Measurements from ENCODE around the gene C2orf76. TPM values are rescaled to one million over a fixed set of nuclear protein-coding genes. Genes with fewer than 3 reads are reported as not detected.

Gene C2orf76
- total RNA-seq, 1 donor from 2014 or later = 13.3 TPM

DNA sequence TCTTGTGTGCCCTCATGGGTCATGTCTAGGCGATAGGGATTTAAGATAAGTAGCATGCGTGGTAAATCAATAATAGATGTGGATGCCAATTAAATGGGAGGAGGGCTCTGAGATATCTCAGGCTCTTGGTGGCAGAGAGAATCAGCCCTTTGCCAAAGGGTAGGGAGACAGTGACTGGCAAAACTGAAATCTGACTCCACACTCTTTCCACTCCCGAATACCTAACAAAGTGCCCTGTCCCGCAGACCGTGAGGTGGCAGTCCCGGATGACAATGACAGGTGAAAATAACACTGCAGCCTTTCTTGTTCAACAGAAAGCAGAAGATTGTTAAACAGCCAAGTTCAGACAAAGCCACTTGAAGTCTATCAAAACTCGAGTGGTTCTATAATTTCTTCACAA, 47.0 kb downstream of the C2orf76 start:
- Mint-ChIP-seq H3K4me3 (ENCODE audit: low read depth) (no peak overlapping the region), H3K27me3 (ENCODE audit: low read depth) (no peaks in the 10 kb centered on the region), H3K27ac (no peak overlapping the region), H3K4me1 (ENCODE audit: low read depth) (no peaks in the 10 kb centered on the region), H3K9me3 (no peaks in the 10 kb centered on the region), H3K36me3 (ENCODE audit: low read depth) (no peaks in the 10 kb centered on the region)
- intact Hi-C loops (cut with micrococcal nuclease) = no loop called here
- no peak for DNase-seq (ENCODE audit: low spot score)

DNA sequence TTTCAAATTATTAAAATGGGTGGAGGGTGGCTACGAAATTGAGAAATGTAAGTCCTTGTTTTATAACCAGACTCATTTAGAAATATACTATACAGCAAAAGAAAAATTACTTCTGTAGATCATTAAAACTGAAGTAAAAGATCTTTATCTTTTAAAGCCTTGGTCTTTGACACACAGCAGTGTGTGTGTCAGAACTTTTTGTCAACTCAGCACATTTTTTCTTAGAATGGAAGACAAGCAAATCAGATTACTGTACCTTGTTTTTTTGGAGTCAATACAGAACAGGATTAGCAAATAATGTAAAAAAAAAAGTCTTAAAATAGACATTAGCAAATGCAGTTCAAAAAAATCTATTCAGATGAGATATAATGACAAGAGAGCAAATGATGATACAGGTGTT, 49.1 kb downstream of the C2orf76 start:
- Mint-ChIP-seq H3K4me3 (ENCODE audit: low read depth) (no peak overlapping the region), H3K9me3 (no peaks in the 10 kb centered on the region), H3K27me3 (ENCODE audit: low read depth) (no peaks in the 10 kb centered on the region), H3K4me1 (ENCODE audit: low read depth) (no peaks in the 10 kb centered on the region), H3K36me3 (ENCODE audit: low read depth) (no peaks in the 10 kb centered on the region), H3K27ac (no peak overlapping the region)
- no peak for DNase-seq (ENCODE audit: low spot score)
- intact Hi-C loops (cut with micrococcal nuclease) = no loop called here

DNA sequence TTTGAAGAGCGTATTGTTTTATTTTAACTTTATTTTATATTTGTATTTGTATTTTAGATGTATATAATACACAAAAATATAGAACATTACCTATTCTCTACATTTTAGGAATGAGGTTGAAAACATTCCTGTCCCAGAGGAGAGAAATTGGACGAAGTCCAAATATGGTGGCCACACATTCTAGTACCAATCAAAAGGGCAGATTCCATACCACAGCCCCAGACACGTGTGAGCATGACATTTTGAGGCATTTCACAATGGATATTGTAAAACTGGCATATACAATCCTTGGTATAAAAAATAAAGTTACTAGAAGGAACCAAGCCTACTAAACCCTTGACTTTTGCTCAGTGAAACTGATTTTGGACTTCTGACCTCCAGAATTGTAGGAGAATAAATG, 50.6 kb downstream of the C2orf76 start:
- no peak overlapping the region for H3K27ac Mint-ChIP-seq
- H3K4me1 Mint-ChIP-seq (ENCODE audit: low read depth) = no peaks in the 10 kb centered on the region
- no peak for DNase-seq (ENCODE audit: low spot score)
- H3K4me3 Mint-ChIP-seq (ENCODE audit: low read depth) = no peak overlapping the region
- no peaks in the 10 kb centered on the region for H3K27me3 Mint-ChIP-seq (ENCODE audit: low read depth)
- intact Hi-C loops (cut with micrococcal nuclease) = no loop called here
- no peaks in the 10 kb centered on the region for H3K36me3 Mint-ChIP-seq (ENCODE audit: low read depth)
- H3K9me3 Mint-ChIP-seq = no peaks in the 10 kb centered on the region

DNA sequence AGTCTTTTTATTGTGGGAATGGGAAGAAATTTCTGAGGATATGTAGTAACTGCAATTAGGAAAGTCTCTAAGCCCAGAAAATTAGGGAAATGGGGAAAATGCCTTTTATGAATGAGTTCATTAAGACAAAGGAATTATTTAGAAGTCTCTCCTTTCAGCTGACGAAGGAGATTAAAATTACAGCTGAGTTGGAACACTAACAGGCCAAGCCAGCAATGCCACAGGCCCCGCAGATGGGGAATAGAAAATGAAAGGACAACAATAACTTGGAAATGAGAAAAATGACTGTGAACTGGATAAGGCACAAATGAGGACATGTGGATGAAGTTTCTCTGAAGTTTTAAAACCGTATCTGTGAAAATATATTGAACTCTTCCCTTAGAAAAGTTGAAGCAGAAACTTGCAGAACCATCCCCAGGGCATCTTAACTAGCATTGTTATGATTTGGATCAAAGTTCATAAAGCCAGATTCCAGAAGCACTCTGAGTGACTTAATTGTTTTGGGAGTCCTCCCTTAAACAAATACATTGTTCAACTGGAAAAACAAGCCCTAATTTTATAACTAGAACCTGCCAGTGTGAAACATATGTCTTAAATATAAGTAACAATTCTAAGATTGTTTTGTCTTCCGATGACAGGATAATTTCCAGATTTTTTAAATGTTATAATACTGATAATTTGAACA, 51.3 kb downstream of the C2orf76 start:
- no peak for DNase-seq (ENCODE audit: low spot score)
- H3K27me3 Mint-ChIP-seq (ENCODE audit: low read depth) = no peaks in the 10 kb centered on the region
- no peak overlapping the region for H3K4me3 Mint-ChIP-seq (ENCODE audit: low read depth)
- intact Hi-C loops (cut with micrococcal nuclease) = no loop called here
- no peaks in the 10 kb centered on the region for H3K4me1 Mint-ChIP-seq (ENCODE audit: low read depth)
- H3K27ac Mint-ChIP-seq = no peak overlapping the region
- no peaks in the 10 kb centered on the region for H3K9me3 Mint-ChIP-seq
- no peaks in the 10 kb centered on the region for H3K36me3 Mint-ChIP-seq (ENCODE audit: low read depth)

DNA sequence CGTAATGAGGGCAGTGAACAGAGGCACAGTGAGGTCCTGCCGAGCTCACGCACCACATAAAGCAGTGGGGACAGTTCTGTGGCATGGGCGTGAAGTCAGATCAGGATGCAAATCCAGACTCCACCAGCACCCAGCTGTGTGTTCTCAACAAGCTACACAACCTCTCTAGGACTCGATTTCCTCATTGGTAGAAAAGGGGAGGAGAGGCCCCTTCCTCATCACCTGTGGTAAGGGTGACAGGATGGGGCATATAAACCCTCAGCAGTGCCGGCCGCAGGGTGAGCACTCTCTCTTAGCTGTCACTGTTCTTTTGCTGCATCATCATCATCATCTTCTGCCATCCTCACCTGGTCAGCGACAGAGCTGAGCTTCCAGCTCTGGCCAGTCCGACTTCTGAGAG, 54.8 kb downstream of the C2orf76 start:
- H3K9me3 Mint-ChIP-seq = no peaks in the 10 kb centered on the region
- DNase-seq (ENCODE audit: low spot score) = no peak
- H3K4me3 Mint-ChIP-seq (ENCODE audit: low read depth) = no peak overlapping the region
- no peaks in the 10 kb centered on the region for H3K4me1 Mint-ChIP-seq (ENCODE audit: low read depth)
- H3K27ac Mint-ChIP-seq = no peak overlapping the region
- intact Hi-C loops (cut with micrococcal nuclease) = no loop called here
- no peaks in the 10 kb centered on the region for H3K36me3 Mint-ChIP-seq (ENCODE audit: low read depth)
- no peaks in the 10 kb centered on the region for H3K27me3 Mint-ChIP-seq (ENCODE audit: low read depth)

DNA sequence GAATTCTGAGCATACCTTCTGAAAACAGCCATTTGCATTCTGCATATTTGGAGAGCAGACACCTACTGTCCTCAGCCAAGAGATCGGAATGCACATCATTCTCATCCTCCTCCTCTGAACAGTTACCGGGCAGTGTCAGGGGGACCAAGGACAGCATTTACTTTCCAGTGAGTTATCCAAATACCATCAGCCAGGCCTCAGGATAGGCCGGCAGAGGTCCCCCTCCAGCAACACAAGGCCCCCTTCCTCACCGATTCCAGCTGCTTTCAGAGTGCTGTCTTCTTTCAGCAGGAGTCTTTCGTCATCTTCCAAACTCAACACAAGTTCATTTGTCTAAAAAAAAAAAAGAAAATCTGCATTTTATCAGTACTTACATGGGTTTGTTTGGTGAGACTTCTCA, 55.3 kb downstream of the C2orf76 start:
- intact Hi-C loops (cut with micrococcal nuclease) = no loop called here
- no peak for DNase-seq (ENCODE audit: low spot score)
- Mint-ChIP-seq H3K4me1 (ENCODE audit: low read depth) (no peaks in the 10 kb centered on the region), H3K27me3 (ENCODE audit: low read depth) (no peaks in the 10 kb centered on the region), H3K9me3 (no peaks in the 10 kb centered on the region), H3K36me3 (ENCODE audit: low read depth) (no peaks in the 10 kb centered on the region), H3K27ac (no peak overlapping the region), H3K4me3 (ENCODE audit: low read depth) (no peak overlapping the region)

DNA sequence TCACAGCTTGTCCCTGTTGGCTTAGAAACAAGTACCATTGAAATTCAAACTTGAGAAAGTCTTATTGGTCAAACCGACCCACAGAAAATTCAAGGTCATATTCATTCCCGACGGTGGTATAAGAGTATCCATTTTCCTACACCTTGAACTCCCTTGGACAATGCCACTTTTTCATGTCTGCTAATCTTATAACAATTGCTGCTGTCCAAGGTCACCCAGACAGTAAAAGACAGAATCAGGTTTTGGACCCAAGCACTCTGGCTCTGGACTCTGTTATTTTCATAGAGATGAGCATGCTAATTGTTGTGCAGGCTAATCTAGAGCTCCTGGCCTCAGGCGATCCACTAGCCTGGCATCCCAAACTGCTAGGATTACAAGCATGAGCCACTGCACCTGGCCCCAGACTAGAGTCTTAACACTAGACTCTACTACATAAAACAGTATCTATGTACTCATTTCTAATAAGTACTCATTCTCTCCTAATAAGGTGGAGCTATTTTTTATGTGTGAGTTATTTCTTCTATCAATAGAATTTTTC, 57.8 kb downstream of the C2orf76 start:
- H3K9me3 Mint-ChIP-seq = no peaks in the 10 kb centered on the region
- DNase-seq (ENCODE audit: low spot score) = no peak
- no peaks in the 10 kb centered on the region for H3K36me3 Mint-ChIP-seq (ENCODE audit: low read depth)
- H3K4me1 Mint-ChIP-seq (ENCODE audit: low read depth) = no peaks in the 10 kb centered on the region
- intact Hi-C loops (cut with micrococcal nuclease) = no loop called here
- H3K4me3 Mint-ChIP-seq (ENCODE audit: low read depth) = no peak overlapping the region
- H3K27ac Mint-ChIP-seq = no peak overlapping the region
- H3K27me3 Mint-ChIP-seq (ENCODE audit: low read depth) = no peaks in the 10 kb centered on the region

DNA sequence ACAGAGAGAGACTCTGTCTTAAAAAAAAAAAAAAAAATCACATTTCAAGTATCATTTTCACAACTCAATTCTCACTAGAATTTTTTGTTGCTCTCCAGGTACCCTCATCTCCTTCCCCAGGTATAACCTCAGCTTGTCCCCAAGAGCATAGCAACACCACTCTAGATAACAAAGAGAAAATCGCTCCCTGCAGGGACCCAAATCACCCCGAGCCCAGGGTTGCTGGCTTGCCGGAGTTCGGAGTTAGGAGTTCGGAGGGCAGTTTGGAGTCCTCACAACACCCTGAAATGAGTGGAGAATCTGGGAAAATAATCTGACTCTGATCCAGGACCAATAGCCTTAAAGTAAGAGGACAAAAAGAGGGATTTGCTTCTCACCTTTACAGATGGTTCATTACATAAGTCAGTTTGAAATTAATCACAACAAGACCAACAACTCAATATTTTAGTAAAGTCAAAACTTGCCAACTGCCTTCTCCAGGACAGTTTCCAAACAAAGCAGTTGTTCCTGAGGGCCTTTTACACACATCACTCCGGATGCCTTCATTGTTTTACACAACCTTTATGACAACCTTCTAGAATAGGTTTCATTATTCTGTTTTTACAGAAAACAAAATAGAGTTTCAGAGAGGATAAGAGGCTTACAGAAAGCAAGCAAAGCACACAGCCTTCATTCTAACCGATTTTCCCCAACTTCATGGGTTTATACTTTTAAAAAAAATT, 59.1 kb downstream of the C2orf76 start:
- no peak overlapping the region for H3K27ac Mint-ChIP-seq
- no peaks in the 10 kb centered on the region for H3K4me1 Mint-ChIP-seq (ENCODE audit: low read depth)
- intact Hi-C loops (cut with micrococcal nuclease) = no loop called here
- H3K4me3 Mint-ChIP-seq (ENCODE audit: low read depth) = no peak overlapping the region
- H3K27me3 Mint-ChIP-seq (ENCODE audit: low read depth) = peaks cover 2% of the 10 kb centered on the region
- DNase-seq (ENCODE audit: low spot score) = no peak
- no peaks in the 10 kb centered on the region for H3K9me3 Mint-ChIP-seq
- no peaks in the 10 kb centered on the region for H3K36me3 Mint-ChIP-seq (ENCODE audit: low read depth)

DNA sequence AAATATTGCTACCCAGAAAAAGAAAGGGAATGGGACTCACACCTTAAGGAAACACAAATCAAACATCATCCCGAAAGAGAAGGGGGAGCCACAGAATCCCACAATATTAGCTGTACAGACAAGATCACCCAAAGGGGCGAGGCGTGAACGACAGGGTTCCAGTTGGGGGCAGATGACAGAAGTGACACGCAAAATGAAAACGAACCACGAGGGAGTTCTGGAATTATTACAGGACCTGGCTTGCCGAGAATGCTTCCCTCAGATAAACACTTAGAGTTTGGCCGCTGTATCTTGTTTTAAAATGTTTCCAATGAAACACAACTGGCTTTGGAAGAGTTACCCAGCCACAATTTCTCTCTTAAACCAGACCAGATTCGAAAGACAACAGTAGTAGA, 60.4 kb downstream of the C2orf76 start:
- no peak overlapping the region for H3K27ac Mint-ChIP-seq
- intact Hi-C loops (cut with micrococcal nuclease) = no loop called here
- peaks cover 2% of the 10 kb centered on the region for H3K27me3 Mint-ChIP-seq (ENCODE audit: low read depth)
- no peak for DNase-seq (ENCODE audit: low spot score)
- H3K36me3 Mint-ChIP-seq (ENCODE audit: low read depth) = no peaks in the 10 kb centered on the region
- no peak overlapping the region for H3K4me3 Mint-ChIP-seq (ENCODE audit: low read depth)
- H3K9me3 Mint-ChIP-seq = no peaks in the 10 kb centered on the region
- no peaks in the 10 kb centered on the region for H3K4me1 Mint-ChIP-seq (ENCODE audit: low read depth)

DNA sequence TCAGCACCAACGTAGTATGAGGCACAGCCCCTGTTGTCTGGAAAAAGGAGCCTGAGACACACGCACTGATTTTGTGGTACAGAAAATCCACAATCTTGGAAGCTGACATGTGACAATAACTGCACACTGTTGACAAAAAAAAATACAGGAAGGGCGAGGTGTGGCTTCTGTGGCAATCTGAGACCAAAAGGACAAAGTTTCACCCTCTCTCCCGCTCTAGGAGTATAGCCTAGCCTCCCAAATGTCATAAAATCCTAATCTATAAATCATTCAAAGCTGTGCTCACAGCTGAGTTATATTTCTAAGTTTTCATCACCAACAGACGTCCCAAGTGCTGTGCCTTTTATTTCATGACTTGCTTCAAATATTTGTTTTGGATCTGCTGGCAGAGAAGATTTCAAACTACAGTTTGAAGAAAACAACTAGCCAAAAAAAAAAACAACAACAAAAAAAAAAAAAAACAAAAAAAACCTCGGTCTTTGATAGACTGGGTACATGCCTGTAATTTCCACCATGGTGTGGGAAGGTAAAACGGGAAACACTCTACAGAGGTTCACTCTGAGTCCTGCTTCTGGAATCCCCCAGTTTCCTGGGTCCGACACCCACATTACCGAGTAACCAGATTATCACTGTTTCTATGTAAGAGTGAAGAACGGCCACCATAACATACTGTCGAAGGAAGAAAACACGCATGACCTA, 61.0 kb downstream of the C2orf76 start:
- no peaks in the 10 kb centered on the region for H3K36me3 Mint-ChIP-seq (ENCODE audit: low read depth)
- no peak overlapping the region for H3K27ac Mint-ChIP-seq
- DNase-seq (ENCODE audit: low spot score) = no peak
- no peaks in the 10 kb centered on the region for H3K4me1 Mint-ChIP-seq (ENCODE audit: low read depth)
- H3K27me3 Mint-ChIP-seq (ENCODE audit: low read depth) = peaks cover 2% of the 10 kb centered on the region
- intact Hi-C loops (cut with micrococcal nuclease) = no loop called here
- no peak overlapping the region for H3K4me3 Mint-ChIP-seq (ENCODE audit: low read depth)
- H3K9me3 Mint-ChIP-seq = no peaks in the 10 kb centered on the region

DNA sequence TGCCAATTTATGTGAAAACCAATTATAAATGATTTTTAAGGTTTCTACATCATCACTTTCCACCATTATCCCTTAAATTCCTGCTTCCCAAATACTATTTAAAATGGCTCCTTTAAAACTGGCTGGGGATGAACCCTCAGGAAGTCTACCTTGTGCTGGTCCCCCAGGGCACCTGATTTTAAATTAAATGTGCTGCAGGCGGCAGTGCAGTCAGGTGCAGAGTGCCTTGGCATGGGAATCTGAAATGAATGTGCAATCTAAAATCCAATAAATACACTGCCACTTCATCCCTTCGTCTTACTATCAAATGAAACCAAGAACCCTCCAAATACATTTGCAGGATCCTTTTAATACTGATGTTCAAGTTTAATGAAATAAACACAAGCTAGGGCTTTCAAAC, 61.8 kb downstream of the C2orf76 start:
- Mint-ChIP-seq H3K27ac (no peak overlapping the region), H3K4me3 (ENCODE audit: low read depth) (no peak overlapping the region), H3K36me3 (ENCODE audit: low read depth) (no peaks in the 10 kb centered on the region), H3K4me1 (ENCODE audit: low read depth) (no peaks in the 10 kb centered on the region), H3K9me3 (no peaks in the 10 kb centered on the region), H3K27me3 (ENCODE audit: low read depth) (peaks cover 2% of the 10 kb centered on the region)
- intact Hi-C loops (cut with micrococcal nuclease) = no loop called here
- DNase-seq (ENCODE audit: low spot score) = no peak

DNA sequence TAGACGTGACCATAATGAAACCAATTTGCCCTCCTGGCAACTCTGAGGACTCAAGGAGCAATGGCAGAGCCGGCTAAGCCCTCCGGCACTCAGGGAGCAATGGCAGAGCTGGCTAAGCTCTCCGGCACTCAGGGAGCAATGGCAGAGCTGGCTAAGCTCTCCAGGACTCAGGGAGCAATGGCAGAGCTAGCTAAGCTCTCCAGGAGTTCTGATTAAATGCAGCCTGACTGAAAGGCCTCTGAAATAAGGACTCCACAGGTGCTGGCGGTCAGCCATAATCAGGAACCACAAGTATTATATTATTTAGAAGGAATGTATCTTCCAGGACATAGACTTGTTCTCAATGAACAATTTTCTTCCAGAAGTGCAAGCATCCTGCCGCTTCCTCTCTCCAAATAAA, 65.2 kb downstream of the C2orf76 start:
- no peaks in the 10 kb centered on the region for H3K4me1 Mint-ChIP-seq (ENCODE audit: low read depth)

More for the DNA sequence above, 65.2 kb downstream of the C2orf76 start:
- Mint-ChIP-seq H3K4me3 (ENCODE audit: low read depth) (no peak overlapping the region), H3K36me3 (ENCODE audit: low read depth) (no peaks in the 10 kb centered on the region), H3K27ac (no peak overlapping the region), H3K9me3 (no peaks in the 10 kb centered on the region), H3K27me3 (ENCODE audit: low read depth) (peaks cover 2% of the 10 kb centered on the region)
- DNase-seq (ENCODE audit: low spot score) = no peak
- intact Hi-C loops (cut with micrococcal nuclease) = no loop called here
